ENCODE data around the gene NPAS1.

Gene NPAS1

GRCh38 chr19:47018923-47019322 is 714 bp upstream of the NPAS1 start:
- no peak for DNase-seq (ENCODE audit: low read depth in 2 of 3, low spot score in 1 of 3)

GRCh38 chr19:47020132-47020805 is 632 bp downstream of the NPAS1 start:
- DNase-seq (ENCODE audit: low read depth in 2 of 3, low spot score in 1 of 3), result no peak

GRCh38 chr19:47020992-47021496 is 1.4 kb downstream of the NPAS1 start:
- DNase-seq (ENCODE audit: low read depth in 2 of 3, low spot score in 1 of 3), result no peak

- no peak for DNase-seq (ENCODE audit: low read depth in 2 of 3, low spot score in 1 of 3)
Observed at GRCh38 chr19:47021536-47022139, 2.0 kb downstream of the NPAS1 start.

- DNase-seq (ENCODE audit: low read depth in 2 of 3, low spot score in 1 of 3), result no peak
Observed at GRCh38 chr19:47022140-47022536, 2.5 kb downstream of the NPAS1 start.

GRCh38 chr19:47022541-47023447 is 3.2 kb downstream of the NPAS1 start:
- no peak for DNase-seq (ENCODE audit: low read depth in 2 of 3, low spot score in 1 of 3)

- DNase-seq (ENCODE audit: low read depth in 2 of 3, low spot score in 1 of 3), result no peak
Observed at GRCh38 chr19:47023448-47023794, 3.8 kb downstream of the NPAS1 start.

GRCh38 chr19:47024502-47024901 is 4.9 kb downstream of the NPAS1 start:
- DNase-seq (ENCODE audit: low read depth in 2 of 3, low spot score in 1 of 3), result no peak

- DNase-seq (ENCODE audit: low read depth in 2 of 3, low spot score in 1 of 3), result no peak
Observed at GRCh38 chr19:47026156-47026555, 6.5 kb downstream of the NPAS1 start.

- no peak for DNase-seq (ENCODE audit: low read depth in 2 of 3, low spot score in 1 of 3)
Observed at GRCh38 chr19:47026889-47027288, 7.3 kb downstream of the NPAS1 start.

GRCh38 chr19:47027586-47028088 is 8.0 kb downstream of the NPAS1 start:
- no peak for DNase-seq (ENCODE audit: low read depth in 2 of 3, low spot score in 1 of 3)

- DNase-seq (ENCODE audit: low read depth in 2 of 3, low spot score in 1 of 3), result no peak
Observed at GRCh38 chr19:47028195-47028601, 8.6 kb downstream of the NPAS1 start.

- peak; percentile 31 to 40 (median 38) for DNase-seq (ENCODE audit: low read depth in 2 of 3, low spot score in 1 of 3)
Observed at GRCh38 chr19:47032171-47032811, 12.7 kb downstream of the NPAS1 start.

- peak; percentile 88 to 100 (median 91) for DNase-seq (ENCODE audit: low read depth in 2 of 3, low spot score in 1 of 3)
Observed at GRCh38 chr19:47035127-47036096, 15.8 kb downstream of the NPAS1 start.

- DNase-seq (ENCODE audit: low read depth in 2 of 3, low spot score in 1 of 3), result no peak
Observed at GRCh38 chr19:47036097-47036651, 16.5 kb downstream of the NPAS1 start.

- no peak for DNase-seq (ENCODE audit: low read depth in 2 of 3, low spot score in 1 of 3)
Observed at GRCh38 chr19:47037766-47038165, 18.1 kb downstream of the NPAS1 start.

GRCh38 chr19:47039239-47039874 is 19.7 kb downstream of the NPAS1 start:
- DNase-seq (ENCODE audit: low read depth in 2 of 3, low spot score in 1 of 3), result no peak

- DNase-seq (ENCODE audit: low read depth in 2 of 3, low spot score in 1 of 3), result no peak
Observed at GRCh38 chr19:47040869-47041268, 21.2 kb downstream of the NPAS1 start.

Data from stimulated activated CD4-positive, alpha-beta T cell treated with anti-CD3 and anti-CD28 coated beads, Interleukin-12 subunit alpha, Interleukin-12 subunit beta, amount 100 ng/mL, for 48 hours (primary cell).